WTC11 (cell line): ENCODE results near the gene SHISA7. TPM values are rescaled to one million over a fixed set of nuclear protein-coding genes. Genes with fewer than 3 reads are reported as not detected.

Experiments used
- ATAC-seq: fragments of 200-7000 bp; cut with Tn5 transposase; 2 replicates; pipeline ENCODE4 v1.10.0; 2021; ENCODE audit warnings: mild to moderate bottlenecking, moderate library complexity
- CTCF ChIA-PET: fragments of 300-600 bp; sonication (Branson Sonifier 250); formaldehyde crosslinking; loops from one replicate; lab custom pipeline; 2021; ENCODE audit warnings: antibody characterized with exemption; lab: Charles Lee
- POLR2A ChIA-PET: fragments of 350-600 bp; sonication (Branson Sonifier 250); formaldehyde crosslinking; loops from one replicate; lab custom pipeline; 2021; ENCODE audit warnings: antibody characterized with exemption; lab: Charles Lee
- DNase-seq: peaks from one replicate; pipeline ENCODE4 v3.0.0; 2021; ENCODE audit warnings: low spot score
- H3K27ac Mint-ChIP-seq: 2 replicates; pipeline ENCODE4 v1.8.0; 2021; ENCODE audit warnings: mixed read lengths
- H3K27me3 Mint-ChIP-seq: 2 replicates; pipeline ENCODE4 v1.8.0; 2021; ENCODE audit warnings: low read depth, mild to moderate bottlenecking, moderate library complexity, mixed read lengths
- H3K36me3 Mint-ChIP-seq: 2 replicates; pipeline ENCODE4 v1.8.0; 2021; ENCODE audit warnings: mixed read lengths
- H3K4me1 Mint-ChIP-seq: 2 replicates; pipeline ENCODE4 v1.8.0; 2022; ENCODE audit warnings: mixed read lengths
- H3K4me3 Mint-ChIP-seq: 2 replicates; pipeline ENCODE4 v1.8.0; 2021; ENCODE audit warnings: mild to moderate bottlenecking, moderate library complexity, mixed read lengths
- H3K9me3 Mint-ChIP-seq: 2 replicates; pipeline ENCODE4 v1.8.0; 2021; ENCODE audit warnings: mixed read lengths
- ATF1 ChIP-seq: sonication (generic); formaldehyde crosslinking; IDR thresholded peaks from 2 replicates; pipeline ENCODE4 v1.8.1; 2023; ENCODE audit warnings: mild to moderate bottlenecking, moderate library complexity, missing genetic modification reagents
- CBFB ChIP-seq: sonication (generic); formaldehyde crosslinking; IDR thresholded peaks from 2 replicates; pipeline ENCODE4 v1.8.1; 2022; ENCODE audit warnings: mild to moderate bottlenecking, low read depth, missing genetic modification reagents
- CREB1 ChIP-seq: sonication (generic); formaldehyde crosslinking; IDR thresholded peaks from 2 replicates; pipeline ENCODE4 v1.8.0; 2023; ENCODE audit warnings: mild to moderate bottlenecking, missing genetic modification reagents
- ELF4 ChIP-seq: sonication (generic); formaldehyde crosslinking; IDR thresholded peaks from 2 replicates; pipeline ENCODE4 v1.8.1; 2022; ENCODE audit warnings: low read depth, mild to moderate bottlenecking, moderate library complexity, missing genetic modification reagents
- FOXP1 ChIP-seq: sonication (generic); formaldehyde crosslinking; IDR thresholded peaks from 2 replicates; pipeline ENCODE4 v1.8.0; 2022; ENCODE audit warnings: missing genetic modification reagents, mild to moderate bottlenecking, moderate library complexity, borderline replicate concordance
- GABPB1 ChIP-seq: sonication (generic); formaldehyde crosslinking; IDR thresholded peaks from 2 replicates; pipeline ENCODE4 v1.8.1; 2023; ENCODE audit warnings: mild to moderate bottlenecking, missing genetic modification reagents
- GRHL2 ChIP-seq: fragments of 250-450 bp; sonication (Bioruptor Pico); IDR thresholded peaks from 2 replicates; pipeline ENCODE4 v1.8.0; 2022; ENCODE audit warnings: mild to moderate bottlenecking, moderate library complexity; ENCODE audit not compliant: insufficient replicate concordance, severe bottlenecking
- IRF2 ChIP-seq: sonication (generic); formaldehyde crosslinking; IDR thresholded peaks from 2 replicates; pipeline ENCODE4 v1.8.0; 2022; ENCODE audit warnings: low read depth, missing genetic modification reagents, borderline replicate concordance
- NR2C2 ChIP-seq: sonication (generic); formaldehyde crosslinking; IDR thresholded peaks from 2 replicates; pipeline ENCODE4 v1.8.0; 2022; ENCODE audit warnings: mild to moderate bottlenecking, missing genetic modification reagents
- OVOL2 ChIP-seq: fragments of 250-450 bp; sonication (Bioruptor Pico); IDR thresholded peaks from 2 replicates; pipeline ENCODE4 v1.9.0; 2021; ENCODE audit warnings: mild to moderate bottlenecking, borderline replicate concordance
- RELA ChIP-seq: sonication (generic); formaldehyde crosslinking; IDR thresholded peaks from 2 replicates; pipeline ENCODE4 v1.8.1; 2022; ENCODE audit warnings: missing genetic modification reagents, mild to moderate bottlenecking, borderline replicate concordance
- SMAD3 ChIP-seq: sonication (generic); formaldehyde crosslinking; IDR thresholded peaks from 2 replicates; pipeline ENCODE4 v1.8.0; 2022; ENCODE audit warnings: missing genetic modification reagents, mild to moderate bottlenecking, borderline replicate concordance
- TP53 ChIP-seq: sonication (generic); formaldehyde crosslinking; IDR thresholded peaks from 2 replicates; pipeline ENCODE4 v1.8.1; 2023; ENCODE audit warnings: mild to moderate bottlenecking, missing genetic modification reagents
- ZNF232 ChIP-seq: sonication (generic); formaldehyde crosslinking; IDR thresholded peaks from 2 replicates; pipeline ENCODE4 v1.8.0; 2022; ENCODE audit warnings: mild to moderate bottlenecking, missing genetic modification reagents
- ZNF263 ChIP-seq: sonication (generic); formaldehyde crosslinking; IDR thresholded peaks from 2 replicates; pipeline ENCODE4 v1.8.1; 2022; ENCODE audit warnings: low read depth, mild to moderate bottlenecking, moderate library complexity, missing genetic modification reagents
- total RNA-seq: library from RNA; stranded (reverse); gene quantifications from 3 replicates; pipeline ENCODE4 v1.2.3, GENCODE V29; 2021
- TF ChIP-seq, protein P1 (sequence below): sonication (generic); formaldehyde crosslinking; IDR thresholded peaks from 2 replicates; pipeline ENCODE4 v1.8.1; 2022; ENCODE audit warnings: mild to moderate bottlenecking, moderate library complexity, missing genetic modification reagents
- TF ChIP-seq, protein P2 (sequence below): sonication (generic); formaldehyde crosslinking; IDR thresholded peaks from 2 replicates; pipeline ENCODE4 v1.8.0; 2022; ENCODE audit warnings: mild to moderate bottlenecking, missing genetic modification reagents
- TF ChIP-seq, protein P3 (sequence below): sonication (generic); formaldehyde crosslinking; conservative IDR thresholded peaks from 2 replicates; pipeline ENCODE4 v1.8.1; 2023; ENCODE audit warnings: mild to moderate bottlenecking, low read depth, missing genetic modification reagents, moderate library complexity
- TF ChIP-seq, protein P4 (sequence below): sonication (generic); formaldehyde crosslinking; IDR thresholded peaks from 2 replicates; pipeline ENCODE4 v1.8.0; 2023; ENCODE audit warnings: mild to moderate bottlenecking, missing genetic modification reagents
- TF ChIP-seq, protein P5 (sequence below): sonication (generic); formaldehyde crosslinking; IDR thresholded peaks from 2 replicates; pipeline ENCODE4 v1.8.1; 2023; ENCODE audit warnings: mild to moderate bottlenecking, missing genetic modification reagents, moderate library complexity
- TF ChIP-seq, protein P6 (sequence below): sonication (generic); formaldehyde crosslinking; IDR thresholded peaks from 2 replicates; pipeline ENCODE4 v1.8.0; 2023; ENCODE audit warnings: missing genetic modification reagents
- TF ChIP-seq, protein P7 (sequence below): sonication (generic); formaldehyde crosslinking; IDR thresholded peaks from 2 replicates; pipeline ENCODE4 v1.8.0; 2023; ENCODE audit warnings: missing genetic modification reagents, mild to moderate bottlenecking, borderline replicate concordance

Gene SHISA7
- total RNA-seq, 1 experiment from 2014 or later, result 0.79 TPM

DNA sequence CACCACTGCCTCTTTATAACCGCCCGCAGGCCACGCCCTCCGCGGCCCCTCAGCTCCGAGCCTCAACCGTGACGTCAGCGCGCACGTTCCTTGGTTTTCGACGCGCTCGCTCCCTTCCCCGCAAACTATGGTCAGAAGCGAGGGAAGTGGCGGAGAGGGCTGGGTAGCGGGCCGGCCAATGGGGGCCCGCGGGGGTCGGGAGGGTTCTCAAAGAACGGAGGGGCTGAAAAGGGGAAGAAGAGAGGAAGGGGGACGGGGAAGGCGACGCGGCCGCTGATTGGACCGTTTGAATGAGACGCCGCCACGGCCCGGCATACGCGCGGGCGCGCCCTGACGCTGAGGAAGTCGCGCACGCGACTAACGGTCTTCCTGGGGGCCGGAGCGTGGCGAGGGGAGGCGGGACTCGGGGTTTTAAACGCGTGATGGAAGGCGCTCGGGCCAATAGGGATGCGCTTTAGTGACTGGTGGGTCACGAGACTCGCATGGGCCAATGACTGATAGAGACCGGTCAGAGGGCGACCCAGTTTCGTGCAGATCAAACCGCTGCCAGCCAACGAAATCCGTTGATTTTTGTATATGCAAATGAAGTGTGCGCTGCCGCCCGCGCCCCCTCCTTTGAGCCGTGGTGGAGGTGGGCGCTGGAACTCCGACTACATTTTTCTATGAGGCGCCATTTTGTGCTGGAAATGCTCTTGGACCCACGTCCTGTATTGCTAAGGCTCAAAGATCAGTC is 35.1 kb downstream of the SHISA7 start:
- ATAC-seq (peak; percentile 97), DNase-seq (peak; percentile 96)
- peaks cover 45% of the 10 kb centered on the region for H3K36me3 Mint-ChIP-seq
- peaks cover 31% of the 10 kb centered on the region for H3K4me1 Mint-ChIP-seq
- H3K9me3 Mint-ChIP-seq, result peaks cover 22% of the 10 kb centered on the region
- ChIA-PET POLR2A (interaction anchor here (0.6 to 2.3 kb wide), 13 partner anchors 12 to 251 kb away, joined by 3 to 8 read pairs (median 4); partner anchors contain the start of genes FIZ1, KMT5C and TMEM238), CTCF (interaction anchor here (1.0 to 2.5 kb wide), 4 partner anchors 10 to 247 kb away, joined by 3 to 11 read pairs (median 4); no protein-coding TSS in a partner anchor)
- peaks cover 36% of the 10 kb centered on the region for H3K27me3 Mint-ChIP-seq
- H3K4me3 Mint-ChIP-seq, result peak overlapping the region; percentile 88
- peak overlapping the region; percentile 92 for H3K27ac Mint-ChIP-seq
- peak; percentile 40; the same call in 1 of the 2 replicates for TF ChIP-seq ZNF263 (CRISPR knock-in tag)
- no peak for TF ChIP-seq OVOL2 (CRISPR knock-in tag)
- TF ChIP-seq ZNF232, result no peak; the same call in 1 of the 2 replicates
- no peak for TF ChIP-seq IRF2 (CRISPR knock-in tag)
- TF ChIP-seq ATF1 (CRISPR knock-in tag), result no peak
- TF ChIP-seq, protein P1, sequence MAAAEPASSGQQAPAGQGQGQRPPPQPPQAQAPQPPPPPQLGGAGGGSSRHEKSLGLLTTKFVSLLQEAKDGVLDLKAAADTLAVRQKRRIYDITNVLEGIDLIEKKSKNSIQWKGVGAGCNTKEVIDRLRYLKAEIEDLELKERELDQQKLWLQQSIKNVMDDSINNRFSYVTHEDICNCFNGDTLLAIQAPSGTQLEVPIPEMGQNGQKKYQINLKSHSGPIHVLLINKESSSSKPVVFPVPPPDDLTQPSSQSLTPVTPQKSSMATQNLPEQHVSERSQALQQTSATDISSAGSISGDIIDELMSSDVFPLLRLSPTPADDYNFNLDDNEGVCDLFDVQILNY (CRISPR knock-in tag), result peak; percentile 86; the same call in 1 of the 2 replicates
- TF ChIP-seq, protein P2, sequence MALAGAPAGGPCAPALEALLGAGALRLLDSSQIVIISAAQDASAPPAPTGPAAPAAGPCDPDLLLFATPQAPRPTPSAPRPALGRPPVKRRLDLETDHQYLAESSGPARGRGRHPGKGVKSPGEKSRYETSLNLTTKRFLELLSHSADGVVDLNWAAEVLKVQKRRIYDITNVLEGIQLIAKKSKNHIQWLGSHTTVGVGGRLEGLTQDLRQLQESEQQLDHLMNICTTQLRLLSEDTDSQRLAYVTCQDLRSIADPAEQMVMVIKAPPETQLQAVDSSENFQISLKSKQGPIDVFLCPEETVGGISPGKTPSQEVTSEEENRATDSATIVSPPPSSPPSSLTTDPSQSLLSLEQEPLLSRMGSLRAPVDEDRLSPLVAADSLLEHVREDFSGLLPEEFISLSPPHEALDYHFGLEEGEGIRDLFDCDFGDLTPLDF (CRISPR knock-in tag), result 0 out of 2 replicates have a peak, but pooled peaks have one; percentile 43
- TF ChIP-seq ELF4, result peak; percentile 89
- TF ChIP-seq, protein P3, sequence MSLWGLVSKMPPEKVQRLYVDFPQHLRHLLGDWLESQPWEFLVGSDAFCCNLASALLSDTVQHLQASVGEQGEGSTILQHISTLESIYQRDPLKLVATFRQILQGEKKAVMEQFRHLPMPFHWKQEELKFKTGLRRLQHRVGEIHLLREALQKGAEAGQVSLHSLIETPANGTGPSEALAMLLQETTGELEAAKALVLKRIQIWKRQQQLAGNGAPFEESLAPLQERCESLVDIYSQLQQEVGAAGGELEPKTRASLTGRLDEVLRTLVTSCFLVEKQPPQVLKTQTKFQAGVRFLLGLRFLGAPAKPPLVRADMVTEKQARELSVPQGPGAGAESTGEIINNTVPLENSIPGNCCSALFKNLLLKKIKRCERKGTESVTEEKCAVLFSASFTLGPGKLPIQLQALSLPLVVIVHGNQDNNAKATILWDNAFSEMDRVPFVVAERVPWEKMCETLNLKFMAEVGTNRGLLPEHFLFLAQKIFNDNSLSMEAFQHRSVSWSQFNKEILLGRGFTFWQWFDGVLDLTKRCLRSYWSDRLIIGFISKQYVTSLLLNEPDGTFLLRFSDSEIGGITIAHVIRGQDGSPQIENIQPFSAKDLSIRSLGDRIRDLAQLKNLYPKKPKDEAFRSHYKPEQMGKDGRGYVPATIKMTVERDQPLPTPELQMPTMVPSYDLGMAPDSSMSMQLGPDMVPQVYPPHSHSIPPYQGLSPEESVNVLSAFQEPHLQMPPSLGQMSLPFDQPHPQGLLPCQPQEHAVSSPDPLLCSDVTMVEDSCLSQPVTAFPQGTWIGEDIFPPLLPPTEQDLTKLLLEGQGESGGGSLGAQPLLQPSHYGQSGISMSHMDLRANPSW (CRISPR knock-in tag), result no peak
- peak; percentile 68; the same call in 1 of the 2 replicates for TF ChIP-seq CREB1 (CRISPR knock-in tag)
- peak; percentile 62; the same call in 1 of the 2 replicates for TF ChIP-seq NR2C2 (CRISPR knock-in tag)
- no peak for TF ChIP-seq GRHL2 (CRISPR knock-in tag)
- peak; percentile 49; the same call in 1 of the 2 replicates for TF ChIP-seq RELA
- peak; percentile 89; the same call in 1 of the 2 replicates for TF ChIP-seq CBFB (CRISPR knock-in tag)
- peak; percentile 95 for TF ChIP-seq TP53 (CRISPR knock-in tag)
- TF ChIP-seq, protein P4, sequence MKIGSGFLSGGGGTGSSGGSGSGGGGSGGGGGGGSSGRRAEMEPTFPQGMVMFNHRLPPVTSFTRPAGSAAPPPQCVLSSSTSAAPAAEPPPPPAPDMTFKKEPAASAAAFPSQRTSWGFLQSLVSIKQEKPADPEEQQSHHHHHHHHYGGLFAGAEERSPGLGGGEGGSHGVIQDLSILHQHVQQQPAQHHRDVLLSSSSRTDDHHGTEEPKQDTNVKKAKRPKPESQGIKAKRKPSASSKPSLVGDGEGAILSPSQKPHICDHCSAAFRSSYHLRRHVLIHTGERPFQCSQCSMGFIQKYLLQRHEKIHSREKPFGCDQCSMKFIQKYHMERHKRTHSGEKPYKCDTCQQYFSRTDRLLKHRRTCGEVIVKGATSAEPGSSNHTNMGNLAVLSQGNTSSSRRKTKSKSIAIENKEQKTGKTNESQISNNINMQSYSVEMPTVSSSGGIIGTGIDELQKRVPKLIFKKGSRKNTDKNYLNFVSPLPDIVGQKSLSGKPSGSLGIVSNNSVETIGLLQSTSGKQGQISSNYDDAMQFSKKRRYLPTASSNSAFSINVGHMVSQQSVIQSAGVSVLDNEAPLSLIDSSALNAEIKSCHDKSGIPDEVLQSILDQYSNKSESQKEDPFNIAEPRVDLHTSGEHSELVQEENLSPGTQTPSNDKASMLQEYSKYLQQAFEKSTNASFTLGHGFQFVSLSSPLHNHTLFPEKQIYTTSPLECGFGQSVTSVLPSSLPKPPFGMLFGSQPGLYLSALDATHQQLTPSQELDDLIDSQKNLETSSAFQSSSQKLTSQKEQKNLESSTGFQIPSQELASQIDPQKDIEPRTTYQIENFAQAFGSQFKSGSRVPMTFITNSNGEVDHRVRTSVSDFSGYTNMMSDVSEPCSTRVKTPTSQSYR (CRISPR knock-in tag), result peak; percentile 77; the same call in 1 of the 2 replicates
- TF ChIP-seq, protein P5, sequence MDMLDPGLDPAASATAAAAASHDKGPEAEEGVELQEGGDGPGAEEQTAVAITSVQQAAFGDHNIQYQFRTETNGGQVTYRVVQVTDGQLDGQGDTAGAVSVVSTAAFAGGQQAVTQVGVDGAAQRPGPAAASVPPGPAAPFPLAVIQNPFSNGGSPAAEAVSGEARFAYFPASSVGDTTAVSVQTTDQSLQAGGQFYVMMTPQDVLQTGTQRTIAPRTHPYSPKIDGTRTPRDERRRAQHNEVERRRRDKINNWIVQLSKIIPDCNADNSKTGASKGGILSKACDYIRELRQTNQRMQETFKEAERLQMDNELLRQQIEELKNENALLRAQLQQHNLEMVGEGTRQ (CRISPR knock-in tag), result peak; percentile 94
- TF ChIP-seq, protein P6, sequence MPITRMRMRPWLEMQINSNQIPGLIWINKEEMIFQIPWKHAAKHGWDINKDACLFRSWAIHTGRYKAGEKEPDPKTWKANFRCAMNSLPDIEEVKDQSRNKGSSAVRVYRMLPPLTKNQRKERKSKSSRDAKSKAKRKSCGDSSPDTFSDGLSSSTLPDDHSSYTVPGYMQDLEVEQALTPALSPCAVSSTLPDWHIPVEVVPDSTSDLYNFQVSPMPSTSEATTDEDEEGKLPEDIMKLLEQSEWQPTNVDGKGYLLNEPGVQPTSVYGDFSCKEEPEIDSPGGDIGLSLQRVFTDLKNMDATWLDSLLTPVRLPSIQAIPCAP, result no peak
- TF ChIP-seq FOXP1 (CRISPR knock-in tag), result peak; percentile 96; the same call in 1 of the 2 replicates
- no peak for TF ChIP-seq SMAD3 (CRISPR knock-in tag)
- peak; percentile 67 for TF ChIP-seq GABPB1 (CRISPR knock-in tag)
- TF ChIP-seq, protein P7, sequence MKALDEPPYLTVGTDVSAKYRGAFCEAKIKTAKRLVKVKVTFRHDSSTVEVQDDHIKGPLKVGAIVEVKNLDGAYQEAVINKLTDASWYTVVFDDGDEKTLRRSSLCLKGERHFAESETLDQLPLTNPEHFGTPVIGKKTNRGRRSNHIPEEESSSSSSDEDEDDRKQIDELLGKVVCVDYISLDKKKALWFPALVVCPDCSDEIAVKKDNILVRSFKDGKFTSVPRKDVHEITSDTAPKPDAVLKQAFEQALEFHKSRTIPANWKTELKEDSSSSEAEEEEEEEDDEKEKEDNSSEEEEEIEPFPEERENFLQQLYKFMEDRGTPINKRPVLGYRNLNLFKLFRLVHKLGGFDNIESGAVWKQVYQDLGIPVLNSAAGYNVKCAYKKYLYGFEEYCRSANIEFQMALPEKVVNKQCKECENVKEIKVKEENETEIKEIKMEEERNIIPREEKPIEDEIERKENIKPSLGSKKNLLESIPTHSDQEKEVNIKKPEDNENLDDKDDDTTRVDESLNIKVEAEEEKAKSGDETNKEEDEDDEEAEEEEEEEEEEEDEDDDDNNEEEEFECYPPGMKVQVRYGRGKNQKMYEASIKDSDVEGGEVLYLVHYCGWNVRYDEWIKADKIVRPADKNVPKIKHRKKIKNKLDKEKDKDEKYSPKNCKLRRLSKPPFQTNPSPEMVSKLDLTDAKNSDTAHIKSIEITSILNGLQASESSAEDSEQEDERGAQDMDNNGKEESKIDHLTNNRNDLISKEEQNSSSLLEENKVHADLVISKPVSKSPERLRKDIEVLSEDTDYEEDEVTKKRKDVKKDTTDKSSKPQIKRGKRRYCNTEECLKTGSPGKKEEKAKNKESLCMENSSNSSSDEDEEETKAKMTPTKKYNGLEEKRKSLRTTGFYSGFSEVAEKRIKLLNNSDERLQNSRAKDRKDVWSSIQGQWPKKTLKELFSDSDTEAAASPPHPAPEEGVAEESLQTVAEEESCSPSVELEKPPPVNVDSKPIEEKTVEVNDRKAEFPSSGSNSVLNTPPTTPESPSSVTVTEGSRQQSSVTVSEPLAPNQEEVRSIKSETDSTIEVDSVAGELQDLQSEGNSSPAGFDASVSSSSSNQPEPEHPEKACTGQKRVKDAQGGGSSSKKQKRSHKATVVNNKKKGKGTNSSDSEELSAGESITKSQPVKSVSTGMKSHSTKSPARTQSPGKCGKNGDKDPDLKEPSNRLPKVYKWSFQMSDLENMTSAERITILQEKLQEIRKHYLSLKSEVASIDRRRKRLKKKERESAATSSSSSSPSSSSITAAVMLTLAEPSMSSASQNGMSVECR (CRISPR knock-in tag), result peak; percentile 75; the same call in 1 of the 2 replicates
